ENCODE measurements around the gene P4HB. TPM values are rescaled to one million over a fixed set of nuclear protein-coding genes. Genes with fewer than 3 reads are reported as not detected.

P4HB gene
- total RNA-seq, 4 donors from 2014 or later, result 497 to 717 (median 621) TPM

DNA sequence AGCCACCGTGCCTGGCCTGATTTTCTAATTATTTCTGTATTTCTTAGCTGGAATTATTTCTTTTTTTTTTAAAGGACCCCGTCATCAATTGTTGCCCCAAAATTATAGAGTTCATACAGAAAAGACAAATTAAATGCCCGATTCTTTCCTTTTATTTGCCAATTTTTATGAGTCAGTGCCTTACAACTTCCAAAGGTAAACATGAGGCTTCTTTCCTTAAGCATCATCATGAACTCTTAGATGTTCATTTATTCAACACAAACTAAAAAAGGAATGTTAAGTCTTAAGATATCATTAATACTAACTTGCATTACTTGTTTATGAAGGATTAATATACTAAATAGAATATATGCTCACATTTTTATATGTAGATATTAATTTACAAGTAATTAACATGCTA lies 18.0 kb upstream of the P4HB start:
- H3K27me3 ChIP-seq, result no peaks in the 10 kb centered on the region
- no peak for TF ChIP-seq POLR2A (IDR thresholded peaks at IDR 0.05)
- TF ChIP-seq CTCF (IDR thresholded peaks at IDR 0.05 in 4 of 5, conservative IDR thresholded peaks at IDR 0.05 in 1 of 5), result no peak
- no peak overlapping the region for H3K4me3 ChIP-seq
- ATAC-seq (no peak), DNase-seq (no peak)
- intact Hi-C loops (cut with DNase I; ENCODE audit: low total_unique reads) (no loop called here), in situ Hi-C loops (cut with MboI; ENCODE audit: low sequenced_read_pairs in 4 of 4) (no loop called here)
- no peak overlapping the region for H3K27ac ChIP-seq
- H3K4me1 ChIP-seq, result no peaks in the 10 kb centered on the region
- no peaks in the 10 kb centered on the region for H3K9me3 ChIP-seq
- H3K36me3 ChIP-seq, result peaks cover 0 to 42% of the 10 kb centered on the region in 2 donors

- no peak overlapping the region for H3K27ac ChIP-seq
- ATAC-seq (no peak), DNase-seq (no peak)
- H3K9me3 ChIP-seq, result no peaks in the 10 kb centered on the region
- no peak overlapping the region for H3K4me3 ChIP-seq
- no peaks in the 10 kb centered on the region for H3K27me3 ChIP-seq
- peaks cover under 1 to 4% of the 10 kb centered on the region in 2 donors for H3K4me1 ChIP-seq
- in situ Hi-C loops (cut with MboI; ENCODE audit: low sequenced_read_pairs in 4 of 4) (no loop called here), intact Hi-C loops (cut with DNase I; ENCODE audit: low total_unique reads) (no loop called here)
- peaks cover 0 to 38% of the 10 kb centered on the region in 2 donors for H3K36me3 ChIP-seq
- TF ChIP-seq CTCF (IDR thresholded peaks at IDR 0.05 in 4 of 5, conservative IDR thresholded peaks at IDR 0.05 in 1 of 5), result no peak
- TF ChIP-seq POLR2A (IDR thresholded peaks at IDR 0.05), result no peak
Measured at GRCh38 chr17:81877569-81877968, 17.2 kb upstream of the P4HB start.

- intact Hi-C loops (cut with DNase I; ENCODE audit: low total_unique reads), result loop anchor here (1.0 to 5.0 kb wide), 3 partner anchors 15 to 106 kb away; partner anchors contain the start of gene ASPSCR1
- DNase-seq (peak; percentile 92 to 94), ATAC-seq (peak; percentile 83 to 88)
- Histone ChIP-seq H3K4me3 (peak overlapping the region; percentile 78 to 100 (median 90)), H3K27me3 (no peaks in the 10 kb centered on the region), H3K27ac (peak overlapping the region; percentile 96 to 99 (median 98)), H3K9me3 (no peaks in the 10 kb centered on the region), H3K4me1 (peaks cover 35 to 37% of the 10 kb centered on the region in 2 donors), H3K36me3 (peaks cover 0 to 21% of the 10 kb centered on the region in 2 donors)
- in situ Hi-C loops (cut with MboI; ENCODE audit: low sequenced_read_pairs in 4 of 4), result no loop called here
- TF ChIP-seq POLR2A (IDR thresholded peaks at IDR 0.05) (peak; percentile 95 to 97), CTCF (IDR thresholded peaks at IDR 0.05 in 4 of 5, conservative IDR thresholded peaks at IDR 0.05 in 1 of 5) (peak in 3 of 5 experiments; percentile 29 to 66 (median 48))
Measured at GRCh38 chr17:81871387-81872230, 11.3 kb upstream of the P4HB start.

DNA sequence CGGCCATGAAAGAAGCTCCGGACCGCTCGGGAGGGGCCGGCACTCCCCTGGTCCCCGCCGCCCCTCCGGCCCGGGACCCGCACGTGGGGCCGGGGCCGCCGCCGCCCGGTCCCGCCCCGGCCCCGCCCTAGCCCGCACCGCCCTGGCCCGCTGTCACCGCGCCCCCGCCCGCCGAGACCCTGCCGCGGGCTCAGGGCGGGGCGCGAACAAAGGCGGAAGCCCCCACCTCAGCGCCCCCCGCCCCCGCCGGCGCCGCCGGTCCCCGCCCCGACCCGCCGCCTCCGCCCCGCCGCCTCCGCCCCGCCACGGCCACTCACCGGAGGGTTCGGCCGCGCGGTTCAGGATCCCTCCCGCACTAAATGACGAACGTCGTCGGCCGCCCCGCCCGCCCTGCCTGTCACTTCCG lies 10.6 kb upstream of the P4HB start, which contains the start of gene ARHGDIA:
Gene ARHGDIA, minus strand, starts transcription at position 357 of the 406 bp plus-strand sequence. CDS start 1,407 bp downstream, outside the sequence.
- peaks cover 0 to 21% of the 10 kb centered on the region in 2 donors for H3K36me3 ChIP-seq
- H3K4me1 ChIP-seq, result peaks cover 35 to 41% of the 10 kb centered on the region in 2 donors
- in situ Hi-C loops (cut with MboI; ENCODE audit: low sequenced_read_pairs in 4 of 4) (no loop called here), intact Hi-C loops (cut with DNase I; ENCODE audit: low total_unique reads) (loop anchor here (1.0 to 5.0 kb wide), 3 partner anchors 15 to 106 kb away; partner anchors contain the start of gene ASPSCR1)
- H3K27me3 ChIP-seq, result no peaks in the 10 kb centered on the region
- no peak for DNase-seq
- peak within 1 kb of the TSS; percentile 96 to 99 (median 98) for H3K27ac ChIP-seq
- TF ChIP-seq CTCF (IDR thresholded peaks at IDR 0.05 in 4 of 5, conservative IDR thresholded peaks at IDR 0.05 in 1 of 5), result no peak
- no peak for TF ChIP-seq POLR2A (IDR thresholded peaks at IDR 0.05)
- H3K4me3 ChIP-seq, result peak within 1 kb of the TSS; percentile 78 to 100 (median 90)
- ATAC-seq, result peak; percentile 12 to 23
- H3K9me3 ChIP-seq, result no peaks in the 10 kb centered on the region

Data from gastrocnemius medialis (tissue), 4 donors.